Measurements from ENCODE around the gene NDUFA6.
A peak's percentile ranks its signal among the peaks of the same experiment; 100 is the strongest.
"Not testable (repeated sequence)": the region's sequence is repeated elsewhere in the genome, so short reads cannot be mapped to it uniquely, and the experiment has no call there.

Gene NDUFA6

GRCh38 chr22:42090596-42091454, at the start of gene NDUFA6:
TSS of gene NDUFA6 (minus strand) at chr22:42090772. CDS start at chr22:42090744, 28 bp downstream.
- peak; percentile 99 for DNase-seq (ENCODE audit: low spot score)

- DNase-seq (ENCODE audit: low spot score), result not testable (repeated sequence)
These were observed 49.6 kb upstream of the NDUFA6 start for GRCh38 chr22:42140153-42140552.

- DNase-seq (ENCODE audit: low spot score), result not testable (repeated sequence)
These were observed 48.9 kb upstream of the NDUFA6 start for GRCh38 chr22:42139508-42139907.

- DNase-seq (ENCODE audit: low spot score), result no peak
These were observed 48.4 kb upstream of the NDUFA6 start for GRCh38 chr22:42138972-42139371.

GRCh38 chr22:42138122-42138770, 47.7 kb upstream of the NDUFA6 start:
- DNase-seq (ENCODE audit: low spot score), result no peak

- not testable (repeated sequence) for DNase-seq (ENCODE audit: low spot score)
These were observed 45.1 kb upstream of the NDUFA6 start for GRCh38 chr22:42135688-42136087.

GRCh38 chr22:42134100-42135020, 43.8 kb upstream of the NDUFA6 start:
- DNase-seq (ENCODE audit: low spot score), result peak; percentile 38

GRCh38 chr22:42132457-42132856, 41.9 kb upstream of the NDUFA6 start:
- DNase-seq (ENCODE audit: low spot score), result no peak

- DNase-seq (ENCODE audit: low spot score), result no peak
These were observed 41.0 kb upstream of the NDUFA6 start for GRCh38 chr22:42131562-42131961.

- not testable (repeated sequence) for DNase-seq (ENCODE audit: low spot score)
These were observed 40.3 kb upstream of the NDUFA6 start, which contains the start of gene CYP2D6 for GRCh38 chr22:42130639-42131431. TSS of gene CYP2D6 (minus strand) at chr22:42130810. CDS start at chr22:42130791, 19 bp downstream.

- DNase-seq (ENCODE audit: low spot score), result not testable (repeated sequence)
These were observed 39.6 kb upstream of the NDUFA6 start for GRCh38 chr22:42130182-42130581.

- not testable (repeated sequence) for DNase-seq (ENCODE audit: low spot score)
These were observed 38.5 kb upstream of the NDUFA6 start for GRCh38 chr22:42128776-42129694.

- not testable (repeated sequence) for DNase-seq (ENCODE audit: low spot score)
These were observed 37.4 kb upstream of the NDUFA6 start for GRCh38 chr22:42128007-42128406.

- DNase-seq (ENCODE audit: low spot score), result no peak
These were observed 37.0 kb upstream of the NDUFA6 start for GRCh38 chr22:42127606-42128005.

- not testable (repeated sequence) for DNase-seq (ENCODE audit: low spot score)
These were observed 33.0 kb upstream of the NDUFA6 start for GRCh38 chr22:42123529-42123928.

- DNase-seq (ENCODE audit: low spot score), result not testable (repeated sequence)
These were observed 29.9 kb upstream of the NDUFA6 start for GRCh38 chr22:42120231-42121021.

GRCh38 chr22:42116848-42117424, 26.4 kb upstream of the NDUFA6 start:
- peak; percentile 13 for DNase-seq (ENCODE audit: low spot score)

- not testable (repeated sequence) for DNase-seq (ENCODE audit: low spot score)
These were observed 24.9 kb upstream of the NDUFA6 start for GRCh38 chr22:42115420-42115830.

- DNase-seq (ENCODE audit: low spot score), result no peak
These were observed 24.1 kb upstream of the NDUFA6 start for GRCh38 chr22:42114721-42115120.

All from kidney tubule cell (primary cell).